ENCODE results near the gene PSMD1. TPM values are rescaled to one million over a fixed set of nuclear protein-coding genes. Genes with fewer than 3 reads are reported as not detected.

The PSMD1 gene
- total RNA-seq, 1 donor from 2014 or later = 97.4 TPM

GRCh38 chr2:231128541-231128940, 71.9 kb downstream of the PSMD1 start:
- Histone ChIP-seq H3K36me3 (no peaks in the 10 kb centered on the region), H3K9me3 (no peaks in the 10 kb centered on the region), H3K4me3 (no peak overlapping the region), H3K27ac (no peak overlapping the region), H3K27me3 (no peaks in the 10 kb centered on the region), H3K4me1 (peaks cover 3 to 17% of the 10 kb centered on the region in 2 donors)
- no peak for DNase-seq (ENCODE audit: low spot score in 2 of 2)
- intact Hi-C loops (cut with DNase I) = no loop called here
- TF ChIP-seq, protein P1, sequence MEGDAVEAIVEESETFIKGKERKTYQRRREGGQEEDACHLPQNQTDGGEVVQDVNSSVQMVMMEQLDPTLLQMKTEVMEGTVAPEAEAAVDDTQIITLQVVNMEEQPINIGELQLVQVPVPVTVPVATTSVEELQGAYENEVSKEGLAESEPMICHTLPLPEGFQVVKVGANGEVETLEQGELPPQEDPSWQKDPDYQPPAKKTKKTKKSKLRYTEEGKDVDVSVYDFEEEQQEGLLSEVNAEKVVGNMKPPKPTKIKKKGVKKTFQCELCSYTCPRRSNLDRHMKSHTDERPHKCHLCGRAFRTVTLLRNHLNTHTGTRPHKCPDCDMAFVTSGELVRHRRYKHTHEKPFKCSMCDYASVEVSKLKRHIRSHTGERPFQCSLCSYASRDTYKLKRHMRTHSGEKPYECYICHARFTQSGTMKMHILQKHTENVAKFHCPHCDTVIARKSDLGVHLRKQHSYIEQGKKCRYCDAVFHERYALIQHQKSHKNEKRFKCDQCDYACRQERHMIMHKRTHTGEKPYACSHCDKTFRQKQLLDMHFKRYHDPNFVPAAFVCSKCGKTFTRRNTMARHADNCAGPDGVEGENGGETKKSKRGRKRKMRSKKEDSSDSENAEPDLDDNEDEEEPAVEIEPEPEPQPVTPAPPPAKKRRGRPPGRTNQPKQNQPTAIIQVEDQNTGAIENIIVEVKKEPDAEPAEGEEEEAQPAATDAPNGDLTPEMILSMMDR (IDR thresholded peaks at IDR 0.05) = no peak

DNA sequence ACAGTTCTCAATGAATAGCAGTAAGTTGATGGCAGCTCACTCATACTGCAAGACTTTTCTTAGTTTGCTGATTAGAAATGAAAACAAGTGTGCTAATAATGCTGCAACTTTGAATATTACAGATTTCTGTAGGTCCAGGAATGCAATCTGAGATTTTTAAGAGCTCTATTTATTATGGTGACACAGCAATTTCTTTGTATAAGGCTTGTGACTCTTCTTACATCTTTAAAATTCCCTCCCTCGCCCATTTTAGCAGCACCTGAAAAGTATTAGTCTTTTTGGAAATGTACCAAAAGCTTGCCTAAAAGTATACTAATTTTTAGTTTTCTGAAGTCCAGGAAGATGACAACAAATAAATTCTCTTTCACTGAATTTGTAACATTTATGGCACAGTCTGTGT, 72.5 kb downstream of the PSMD1 start:
- no peak for DNase-seq (ENCODE audit: low spot score in 2 of 2)
- Histone ChIP-seq H3K9me3 (no peaks in the 10 kb centered on the region), H3K36me3 (no peaks in the 10 kb centered on the region), H3K27ac (no peak overlapping the region), H3K27me3 (no peaks in the 10 kb centered on the region), H3K4me1 (peaks cover 3 to 23% of the 10 kb centered on the region in 2 donors), H3K4me3 (no peak overlapping the region)
- TF ChIP-seq, protein P1 (IDR thresholded peaks at IDR 0.05) = no peak
- intact Hi-C loops (cut with DNase I) = no loop called here

DNA sequence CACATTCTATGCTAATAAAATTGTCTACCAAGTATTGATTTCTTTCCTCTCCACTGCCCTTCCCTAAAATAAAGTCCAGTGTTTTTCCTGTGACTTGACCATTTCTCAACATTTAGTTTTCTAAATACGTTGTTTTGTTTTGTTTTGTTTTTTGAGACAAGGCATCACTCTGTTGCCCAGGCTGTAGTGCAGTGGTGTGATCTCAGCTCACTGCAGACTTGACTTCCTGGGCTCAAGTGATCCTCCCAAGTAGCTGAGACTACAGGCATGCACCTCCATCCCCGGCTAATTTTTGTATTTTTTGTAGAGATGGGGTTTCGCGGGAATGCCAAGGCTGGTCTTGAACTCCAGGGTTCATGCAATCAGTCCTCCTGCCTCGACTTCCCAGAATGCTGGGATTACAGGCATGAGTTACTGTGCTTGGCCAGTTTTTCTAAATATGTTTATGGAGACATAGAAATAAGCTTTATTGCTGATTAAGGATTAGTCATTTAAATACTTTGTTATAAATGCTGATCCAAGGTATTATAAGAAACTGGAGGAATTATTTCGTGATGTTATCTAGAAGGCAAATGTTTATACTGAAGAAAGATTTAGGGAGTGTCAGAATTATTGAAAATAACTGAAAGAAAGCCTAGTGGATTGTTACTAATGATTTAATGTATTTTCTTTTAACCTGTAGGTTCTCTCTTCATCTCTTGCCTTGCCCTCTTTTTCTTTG, 73.8 kb downstream of the PSMD1 start:
- no peak for DNase-seq (ENCODE audit: low spot score in 2 of 2)
- Histone ChIP-seq H3K36me3 (no peaks in the 10 kb centered on the region), H3K27me3 (no peaks in the 10 kb centered on the region), H3K4me1 (peaks cover 3 to 26% of the 10 kb centered on the region in 2 donors), H3K9me3 (no peaks in the 10 kb centered on the region), H3K4me3 (no peak overlapping the region), H3K27ac (no peak overlapping the region)
- TF ChIP-seq, protein P1 (IDR thresholded peaks at IDR 0.05) = no peak
- intact Hi-C loops (cut with DNase I) = no loop called here

GRCh38 chr2:231132129-231132528, 75.5 kb downstream of the PSMD1 start:
- no peak for DNase-seq (ENCODE audit: low spot score in 2 of 2)
- TF ChIP-seq, protein P1 (IDR thresholded peaks at IDR 0.05) = no peak
- Histone ChIP-seq H3K4me1 (peaks cover 3 to 26% of the 10 kb centered on the region in 2 donors), H3K36me3 (no peaks in the 10 kb centered on the region), H3K27me3 (no peaks in the 10 kb centered on the region), H3K27ac (peak overlapping the region in 1 of 2 donors; percentile 56), H3K4me3 (no peak overlapping the region), H3K9me3 (no peaks in the 10 kb centered on the region)
- intact Hi-C loops (cut with DNase I) = no loop called here

DNA sequence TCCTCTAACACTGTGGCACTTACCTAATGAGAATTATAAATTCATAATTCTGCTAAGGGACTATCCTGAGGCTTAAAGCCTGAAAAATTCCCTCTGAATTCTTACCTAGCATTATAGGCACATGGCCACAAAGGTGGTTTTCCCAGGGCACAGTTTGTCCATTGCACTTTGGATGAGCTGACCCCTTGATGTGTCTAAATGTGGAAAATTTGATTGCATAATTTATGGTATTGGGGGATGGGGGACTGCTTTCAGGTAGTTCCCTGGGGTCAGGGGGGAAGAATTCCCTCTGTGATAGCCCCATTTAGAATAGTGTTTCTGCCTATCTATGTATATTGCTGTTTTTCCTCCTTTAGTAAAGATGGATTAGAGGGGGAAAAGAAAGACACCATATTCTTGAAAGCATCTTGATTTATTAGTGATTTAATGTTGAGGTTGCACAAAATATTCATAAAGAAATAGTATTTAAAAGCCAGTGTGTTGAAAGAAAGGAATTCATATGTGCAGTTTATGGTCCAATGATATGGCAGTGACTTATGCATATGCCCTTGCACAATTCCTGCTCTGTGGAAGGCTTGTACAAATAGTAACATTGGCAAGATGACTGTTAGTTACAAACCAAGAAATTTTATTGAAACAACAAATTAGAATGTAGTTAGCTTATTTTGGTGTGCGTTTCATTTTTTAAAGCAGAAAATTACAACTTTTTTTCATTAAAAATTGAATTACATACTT, 76.9 kb downstream of the PSMD1 start:
- H3K4me3 ChIP-seq = no peak overlapping the region
- DNase-seq (ENCODE audit: low spot score in 2 of 2) = no peak
- TF ChIP-seq, protein P1 (IDR thresholded peaks at IDR 0.05) = no peak
- H3K27me3 ChIP-seq = no peaks in the 10 kb centered on the region
- intact Hi-C loops (cut with DNase I) = no loop called here
- peak overlapping the region in 1 of 2 donors; percentile 31 for H3K27ac ChIP-seq
- H3K4me1 ChIP-seq = peaks cover 3 to 26% of the 10 kb centered on the region in 2 donors
- H3K36me3 ChIP-seq = no peaks in the 10 kb centered on the region
- no peaks in the 10 kb centered on the region for H3K9me3 ChIP-seq
